HUES6 (cell line): ENCODE results near the gene CTDSP1.
A peak's percentile ranks its signal among the peaks of the same experiment; 100 is the strongest.

Experiments
- H3K27ac ChIP-seq: 2 replicates; pipeline ENCODE4 v1.7.0; 2013; ENCODE audit warnings: low read depth, mild to moderate bottlenecking, low read length, inconsistent platforms
- H3K27me3 ChIP-seq: 2 replicates; pipeline ENCODE4 v1.6.1; 2013; ENCODE audit warnings: low read length; ENCODE audit not compliant: control insufficient read depth, insufficient read depth
- H3K36me3 ChIP-seq: 2 replicates; pipeline ENCODE4 v1.6.1; 2013; ENCODE audit warnings: low read length; ENCODE audit not compliant: control insufficient read depth, insufficient read depth
- H3K4me1 ChIP-seq: 2 replicates; pipeline ENCODE4 v1.6.1; 2013; ENCODE audit warnings: low read length; ENCODE audit not compliant: control insufficient read depth, insufficient read depth
- H3K4me3 ChIP-seq: 2 replicates; pipeline ENCODE4 v1.5.1; 2013; ENCODE audit warnings: low read depth, low read length
- H3K9ac ChIP-seq: one replicate; pipeline ENCODE4 v1.6.1; 2013; ENCODE audit warnings: mild to moderate bottlenecking, low read length
- H3K9me3 ChIP-seq: 2 replicates; pipeline ENCODE4 v1.6.1; 2013; ENCODE audit warnings: low read depth, low read length; ENCODE audit not compliant: control insufficient read depth, insufficient read depth

Gene CTDSP1

GRCh38 chr2:218383892-218384519 lies 15.7 kb upstream of the CTDSP1 start:
- Histone ChIP-seq H3K4me3 (no peak overlapping the region), H3K27me3 (peaks cover 33% of the 10 kb centered on the region), H3K9me3 (no peaks in the 10 kb centered on the region), H3K9ac (no peak overlapping the region), H3K27ac (no peak overlapping the region), H3K36me3 (no peaks in the 10 kb centered on the region), H3K4me1 (no peaks in the 10 kb centered on the region)

GRCh38 chr2:218384975-218385374 lies 14.7 kb upstream of the CTDSP1 start:
- H3K9ac ChIP-seq: no peak overlapping the region

GRCh38 chr2:218386505-218387368 lies 12.9 kb upstream of the CTDSP1 start:
- Histone ChIP-seq H3K4me1 (no peaks in the 10 kb centered on the region), H3K36me3 (no peaks in the 10 kb centered on the region), H3K9me3 (no peaks in the 10 kb centered on the region), H3K9ac (peak overlapping the region; percentile 27), H3K27me3 (peaks cover 33% of the 10 kb centered on the region), H3K4me3 (peak overlapping the region; percentile 96), H3K27ac (no peak overlapping the region)

More at GRCh38 chr2:218384975-218385374, 14.7 kb upstream of the CTDSP1 start:
- no peak overlapping the region for H3K4me3 ChIP-seq
- H3K27me3 ChIP-seq: peaks cover 33% of the 10 kb centered on the region
- H3K36me3 ChIP-seq: no peaks in the 10 kb centered on the region
- H3K4me1 ChIP-seq: no peaks in the 10 kb centered on the region
- H3K9me3 ChIP-seq: no peaks in the 10 kb centered on the region
- no peak overlapping the region for H3K27ac ChIP-seq

GRCh38 chr2:218387369-218388194 lies 12.1 kb upstream of the CTDSP1 start:
- Histone ChIP-seq H3K4me3 (peak overlapping the region; percentile 96), H3K36me3 (no peaks in the 10 kb centered on the region), H3K9me3 (no peaks in the 10 kb centered on the region), H3K9ac (peak overlapping the region; percentile 61), H3K27me3 (peaks cover 27% of the 10 kb centered on the region), H3K4me1 (no peaks in the 10 kb centered on the region), H3K27ac (no peak overlapping the region)

GRCh38 chr2:218389333-218390150 lies 10.1 kb upstream of the CTDSP1 start:
- Histone ChIP-seq H3K4me3 (no peak overlapping the region), H3K27ac (no peak overlapping the region), H3K36me3 (no peaks in the 10 kb centered on the region), H3K9me3 (no peaks in the 10 kb centered on the region), H3K9ac (no peak overlapping the region), H3K4me1 (peaks cover 12% of the 10 kb centered on the region), H3K27me3 (peaks cover 29% of the 10 kb centered on the region)

GRCh38 chr2:218391202-218391601 lies 8.5 kb upstream of the CTDSP1 start:
- Histone ChIP-seq H3K4me1 (peaks cover 14% of the 10 kb centered on the region), H3K9me3 (no peaks in the 10 kb centered on the region), H3K4me3 (no peak overlapping the region), H3K36me3 (no peaks in the 10 kb centered on the region), H3K27ac (no peak overlapping the region), H3K27me3 (peaks cover 18% of the 10 kb centered on the region), H3K9ac (no peak overlapping the region)

- H3K36me3 ChIP-seq: no peaks in the 10 kb centered on the region
- peaks cover 16% of the 10 kb centered on the region for H3K27me3 ChIP-seq
- H3K27ac ChIP-seq: no peak overlapping the region
- H3K9ac ChIP-seq: no peak overlapping the region
- H3K4me1 ChIP-seq: peaks cover 25% of the 10 kb centered on the region
- no peak overlapping the region for H3K4me3 ChIP-seq
- no peaks in the 10 kb centered on the region for H3K9me3 ChIP-seq
These were observed 7.2 kb upstream of the CTDSP1 start for GRCh38 chr2:218392459-218392858.

GRCh38 chr2:218392891-218393462 lies 6.7 kb upstream of the CTDSP1 start:
- Histone ChIP-seq H3K36me3 (no peaks in the 10 kb centered on the region), H3K4me3 (no peak overlapping the region)

GRCh38 chr2:218393750-218394290 lies 5.8 kb upstream of the CTDSP1 start:
- no peak overlapping the region for H3K27ac ChIP-seq
- no peak overlapping the region for H3K4me3 ChIP-seq
- peaks cover 29% of the 10 kb centered on the region for H3K27me3 ChIP-seq
- H3K4me1 ChIP-seq: peaks cover 28% of the 10 kb centered on the region
- no peak overlapping the region for H3K9ac ChIP-seq
- no peaks in the 10 kb centered on the region for H3K9me3 ChIP-seq
- no peaks in the 10 kb centered on the region for H3K36me3 ChIP-seq

More at GRCh38 chr2:218392891-218393462, 6.7 kb upstream of the CTDSP1 start:
- Histone ChIP-seq H3K4me1 (peaks cover 26% of the 10 kb centered on the region), H3K9ac (no peak overlapping the region), H3K27me3 (peaks cover 20% of the 10 kb centered on the region), H3K27ac (no peak overlapping the region), H3K9me3 (no peaks in the 10 kb centered on the region)
